Measurements from ENCODE around the gene SHCBP1L. TPM values are rescaled to one million over a fixed set of nuclear protein-coding genes. Genes with fewer than 3 reads are reported as not detected.

The SHCBP1L gene
- total and polyA plus RNA-seq, 4 donors = 0.37 TPM; not detected in 3

DNA sequence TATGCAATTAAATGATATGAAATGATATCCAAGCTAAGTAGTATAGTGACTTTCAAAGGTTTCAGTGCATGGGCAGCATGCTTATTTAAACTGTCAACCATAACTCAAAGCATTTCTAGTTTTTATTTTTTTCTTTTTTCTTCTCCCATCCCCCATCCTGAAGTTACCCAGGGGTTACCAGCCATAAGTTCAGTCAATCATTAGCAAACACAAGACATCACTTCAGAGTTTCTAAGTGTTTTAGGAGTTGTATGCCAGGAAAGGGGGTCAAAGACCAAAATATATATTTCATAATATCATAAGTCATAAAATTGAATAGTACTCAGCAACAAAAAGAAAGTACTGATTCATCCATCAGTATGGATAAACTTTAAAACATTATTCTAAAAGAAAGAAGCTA, 85.1 kb downstream of the SHCBP1L start:
- no peaks in the 10 kb centered on the region for H3K4me1 ChIP-seq (ENCODE audit: control insufficient read depth in 4 of 4, insufficient read depth in 4 of 4, low read length in 3 of 4)
- no peak overlapping the region for H3K9ac ChIP-seq (ENCODE audit: low read depth in 1 of 2, low read length in 2 of 2)
- no peaks in the 10 kb centered on the region for H3K27me3 ChIP-seq (ENCODE audit: control insufficient read depth in 4 of 4, insufficient read depth in 4 of 4, low read length in 3 of 4)
- DNase-seq (ENCODE audit: low spot score) = no peak
- H3K27ac ChIP-seq (ENCODE audit: low read depth in 1 of 2, low read length in 2 of 2) = no peak overlapping the region
- H3K9me3 ChIP-seq (ENCODE audit: control insufficient read depth in 4 of 4, low read length in 3 of 4) = no peaks in the 10 kb centered on the region
- no peak overlapping the region for H3K4me3 ChIP-seq (ENCODE audit: low read depth in 1 of 3, low read length in 3 of 3)
- H3K36me3 ChIP-seq (ENCODE audit: control insufficient read depth in 4 of 4, insufficient read depth in 3 of 4, low read depth in 1 of 4, low read length in 3 of 4) = peaks cover 9 to 82% (median 68%) of the 10 kb centered on the region in 4 donors
- TF ChIP-seq HNF4A (conservative IDR thresholded peaks at IDR 0.05) = no peak
- TF ChIP-seq JUND (IDR thresholded peaks at IDR 0.05) = no peak
- TF ChIP-seq, protein P1, sequence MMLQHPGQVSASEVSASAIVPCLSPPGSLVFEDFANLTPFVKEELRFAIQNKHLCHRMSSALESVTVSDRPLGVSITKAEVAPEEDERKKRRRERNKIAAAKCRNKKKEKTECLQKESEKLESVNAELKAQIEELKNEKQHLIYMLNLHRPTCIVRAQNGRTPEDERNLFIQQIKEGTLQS (IDR thresholded peaks at IDR 0.05) = no peak
- TF ChIP-seq EGR1 (IDR thresholded peaks at IDR 0.05; ENCODE audit: low read depth in 2 of 2) = no peak
- TF ChIP-seq YY1 (IDR thresholded peaks at IDR 0.05) = no peak
- no peak for TF ChIP-seq NR2F2 (IDR thresholded peaks at IDR 0.05)
- TF ChIP-seq RAD21 (IDR thresholded peaks at IDR 0.05) = no peak
- TF ChIP-seq TAF1 (conservative IDR thresholded peaks at IDR 0.05) = no peak
- no peak for TF ChIP-seq FOXA1 (IDR thresholded peaks at IDR 0.05)

DNA sequence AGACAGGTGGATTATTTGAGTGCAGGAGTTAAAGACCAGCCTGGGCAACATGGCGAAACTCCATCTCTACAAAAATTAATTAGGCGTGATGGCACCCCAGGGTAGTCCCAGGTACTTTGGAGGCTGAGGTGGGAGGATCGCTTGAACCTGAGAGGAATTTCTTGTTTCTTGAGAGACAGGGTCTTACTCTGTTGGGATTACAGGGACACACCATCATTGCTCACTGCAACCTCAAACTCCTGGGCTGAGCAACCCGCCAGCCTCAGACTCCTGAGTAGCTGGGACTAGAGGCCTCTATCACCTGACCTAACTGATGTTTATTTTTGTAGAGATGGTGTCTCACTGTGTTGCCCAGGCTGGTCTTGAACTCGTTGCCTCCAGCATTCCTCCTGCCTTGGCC, 89.0 kb downstream of the SHCBP1L start:
- WGBS = 97% methylated on average over 5 of the region's 5 CpGs
- Histone ChIP-seq H3K27me3 (ENCODE audit: control insufficient read depth in 4 of 4, insufficient read depth in 4 of 4, low read length in 3 of 4) (no peaks in the 10 kb centered on the region), H3K9me3 (ENCODE audit: control insufficient read depth in 4 of 4, low read length in 3 of 4) (no peaks in the 10 kb centered on the region), H3K9ac (ENCODE audit: low read depth in 1 of 2, low read length in 2 of 2) (no peak overlapping the region), H3K4me1 (ENCODE audit: control insufficient read depth in 4 of 4, insufficient read depth in 4 of 4, low read length in 3 of 4) (no peaks in the 10 kb centered on the region), H3K4me3 (ENCODE audit: low read depth in 1 of 3, low read length in 3 of 3) (no peak overlapping the region), H3K27ac (ENCODE audit: low read depth in 1 of 2, low read length in 2 of 2) (no peak overlapping the region), H3K36me3 (ENCODE audit: control insufficient read depth in 4 of 4, insufficient read depth in 3 of 4, low read depth in 1 of 4, low read length in 3 of 4) (peaks cover 8 to 92% (median 78%) of the 10 kb centered on the region in 4 donors)
- TF ChIP-seq YY1 (IDR thresholded peaks at IDR 0.05) (no peak), TAF1 (conservative IDR thresholded peaks at IDR 0.05) (no peak), FOXA1 (IDR thresholded peaks at IDR 0.05) (no peak), HNF4G (IDR thresholded peaks at IDR 0.05) (no peak), HNF4A (conservative IDR thresholded peaks at IDR 0.05) (no peak), SP1 (IDR thresholded peaks at IDR 0.05) (no peak)
- TF ChIP-seq, protein P2, sequence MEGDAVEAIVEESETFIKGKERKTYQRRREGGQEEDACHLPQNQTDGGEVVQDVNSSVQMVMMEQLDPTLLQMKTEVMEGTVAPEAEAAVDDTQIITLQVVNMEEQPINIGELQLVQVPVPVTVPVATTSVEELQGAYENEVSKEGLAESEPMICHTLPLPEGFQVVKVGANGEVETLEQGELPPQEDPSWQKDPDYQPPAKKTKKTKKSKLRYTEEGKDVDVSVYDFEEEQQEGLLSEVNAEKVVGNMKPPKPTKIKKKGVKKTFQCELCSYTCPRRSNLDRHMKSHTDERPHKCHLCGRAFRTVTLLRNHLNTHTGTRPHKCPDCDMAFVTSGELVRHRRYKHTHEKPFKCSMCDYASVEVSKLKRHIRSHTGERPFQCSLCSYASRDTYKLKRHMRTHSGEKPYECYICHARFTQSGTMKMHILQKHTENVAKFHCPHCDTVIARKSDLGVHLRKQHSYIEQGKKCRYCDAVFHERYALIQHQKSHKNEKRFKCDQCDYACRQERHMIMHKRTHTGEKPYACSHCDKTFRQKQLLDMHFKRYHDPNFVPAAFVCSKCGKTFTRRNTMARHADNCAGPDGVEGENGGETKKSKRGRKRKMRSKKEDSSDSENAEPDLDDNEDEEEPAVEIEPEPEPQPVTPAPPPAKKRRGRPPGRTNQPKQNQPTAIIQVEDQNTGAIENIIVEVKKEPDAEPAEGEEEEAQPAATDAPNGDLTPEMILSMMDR (IDR thresholded peaks at IDR 0.05; ENCODE audit: low read depth, low read length, missing input control) = no peak
- TF ChIP-seq, protein P1 (IDR thresholded peaks at IDR 0.05) = no peak
- TF ChIP-seq, protein P3, sequence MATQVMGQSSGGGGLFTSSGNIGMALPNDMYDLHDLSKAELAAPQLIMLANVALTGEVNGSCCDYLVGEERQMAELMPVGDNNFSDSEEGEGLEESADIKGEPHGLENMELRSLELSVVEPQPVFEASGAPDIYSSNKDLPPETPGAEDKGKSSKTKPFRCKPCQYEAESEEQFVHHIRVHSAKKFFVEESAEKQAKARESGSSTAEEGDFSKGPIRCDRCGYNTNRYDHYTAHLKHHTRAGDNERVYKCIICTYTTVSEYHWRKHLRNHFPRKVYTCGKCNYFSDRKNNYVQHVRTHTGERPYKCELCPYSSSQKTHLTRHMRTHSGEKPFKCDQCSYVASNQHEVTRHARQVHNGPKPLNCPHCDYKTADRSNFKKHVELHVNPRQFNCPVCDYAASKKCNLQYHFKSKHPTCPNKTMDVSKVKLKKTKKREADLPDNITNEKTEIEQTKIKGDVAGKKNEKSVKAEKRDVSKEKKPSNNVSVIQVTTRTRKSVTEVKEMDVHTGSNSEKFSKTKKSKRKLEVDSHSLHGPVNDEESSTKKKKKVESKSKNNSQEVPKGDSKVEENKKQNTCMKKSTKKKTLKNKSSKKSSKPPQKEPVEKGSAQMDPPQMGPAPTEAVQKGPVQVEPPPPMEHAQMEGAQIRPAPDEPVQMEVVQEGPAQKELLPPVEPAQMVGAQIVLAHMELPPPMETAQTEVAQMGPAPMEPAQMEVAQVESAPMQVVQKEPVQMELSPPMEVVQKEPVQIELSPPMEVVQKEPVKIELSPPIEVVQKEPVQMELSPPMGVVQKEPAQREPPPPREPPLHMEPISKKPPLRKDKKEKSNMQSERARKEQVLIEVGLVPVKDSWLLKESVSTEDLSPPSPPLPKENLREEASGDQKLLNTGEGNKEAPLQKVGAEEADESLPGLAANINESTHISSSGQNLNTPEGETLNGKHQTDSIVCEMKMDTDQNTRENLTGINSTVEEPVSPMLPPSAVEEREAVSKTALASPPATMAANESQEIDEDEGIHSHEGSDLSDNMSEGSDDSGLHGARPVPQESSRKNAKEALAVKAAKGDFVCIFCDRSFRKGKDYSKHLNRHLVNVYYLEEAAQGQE (IDR thresholded peaks at IDR 0.05) = no peak
- DNase-seq (ENCODE audit: low spot score) = no peak

DNA sequence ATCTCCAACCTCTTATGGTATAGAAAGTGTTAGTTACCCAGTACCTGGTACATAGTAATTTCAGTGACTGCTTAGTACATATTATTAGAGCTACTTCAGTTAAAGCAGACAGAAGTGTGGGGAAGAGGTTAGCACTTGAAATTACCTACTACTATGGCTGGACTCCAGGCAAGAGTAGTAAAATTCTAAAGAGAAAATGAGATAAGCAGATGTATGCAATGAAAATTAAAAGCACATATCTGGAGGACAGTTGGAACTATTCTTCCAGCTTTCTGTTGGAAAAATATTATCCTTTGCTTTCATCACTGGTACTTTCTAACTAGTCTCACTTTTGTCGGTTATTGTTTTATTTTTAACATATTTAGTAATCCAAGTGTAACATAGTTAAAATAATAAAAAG, 90.1 kb downstream of the SHCBP1L start:
- Histone ChIP-seq H3K4me3 (ENCODE audit: low read depth in 1 of 3, low read length in 3 of 3) (no peak overlapping the region), H3K36me3 (ENCODE audit: control insufficient read depth in 4 of 4, insufficient read depth in 3 of 4, low read depth in 1 of 4, low read length in 3 of 4) (peaks cover 5 to 94% (median 81%) of the 10 kb centered on the region in 4 donors), H3K27me3 (ENCODE audit: control insufficient read depth in 4 of 4, insufficient read depth in 4 of 4, low read length in 3 of 4) (no peaks in the 10 kb centered on the region), H3K9ac (ENCODE audit: low read depth in 1 of 2, low read length in 2 of 2) (no peak overlapping the region), H3K4me1 (ENCODE audit: control insufficient read depth in 4 of 4, insufficient read depth in 4 of 4, low read length in 3 of 4) (no peaks in the 10 kb centered on the region), H3K27ac (ENCODE audit: low read depth in 1 of 2, low read length in 2 of 2) (no peak overlapping the region), H3K9me3 (ENCODE audit: control insufficient read depth in 4 of 4, low read length in 3 of 4) (no peaks in the 10 kb centered on the region)
- TF ChIP-seq FOXA1 (IDR thresholded peaks at IDR 0.05) = no peak
- no peak for TF ChIP-seq GABPA (IDR thresholded peaks at IDR 0.05 in 1 of 2, conservative IDR thresholded peaks at IDR 0.05 in 1 of 2)
- no peak for TF ChIP-seq HNF4A (conservative IDR thresholded peaks at IDR 0.05)
- TF ChIP-seq, protein P1 (IDR thresholded peaks at IDR 0.05) = no peak
- TF ChIP-seq NR2F2 (IDR thresholded peaks at IDR 0.05) = no peak
- no peak for TF ChIP-seq RAD21 (IDR thresholded peaks at IDR 0.05)
- no peak for TF ChIP-seq SP1 (IDR thresholded peaks at IDR 0.05)
- TF ChIP-seq EGR1 (IDR thresholded peaks at IDR 0.05; ENCODE audit: low read depth in 2 of 2) = no peak
- DNase-seq (ENCODE audit: low spot score) = no peak
- 100% methylated on average over 1 of the region's 1 CpG for WGBS
